SU-DHL-6 (cell line): ENCODE measurements around the gene STAG3.

Source experiments
- EZH2phosphoT487 ChIP-seq: fragments of 200-600 bp; sonication (generic), shearing (Covaris generic); conservative IDR thresholded peaks from 2 replicates; pipeline ENCODE4 v1.6.1; 2018; ENCODE audit warnings: mild to moderate bottlenecking, antibody characterized with exemption, low read length, moderate library complexity, mixed read lengths
- TF ChIP-seq, protein P1 (sequence below): fragments of 200-600 bp; sonication (generic); IDR thresholded peaks from one replicate; pipeline ENCODE4 v1.5.1; 2017; ENCODE audit warnings: antibody characterized with exemption, mild to moderate bottlenecking, low read length, moderate library complexity; ENCODE audit not compliant: insufficient read depth, poor library complexity, severe bottlenecking

DNA sequence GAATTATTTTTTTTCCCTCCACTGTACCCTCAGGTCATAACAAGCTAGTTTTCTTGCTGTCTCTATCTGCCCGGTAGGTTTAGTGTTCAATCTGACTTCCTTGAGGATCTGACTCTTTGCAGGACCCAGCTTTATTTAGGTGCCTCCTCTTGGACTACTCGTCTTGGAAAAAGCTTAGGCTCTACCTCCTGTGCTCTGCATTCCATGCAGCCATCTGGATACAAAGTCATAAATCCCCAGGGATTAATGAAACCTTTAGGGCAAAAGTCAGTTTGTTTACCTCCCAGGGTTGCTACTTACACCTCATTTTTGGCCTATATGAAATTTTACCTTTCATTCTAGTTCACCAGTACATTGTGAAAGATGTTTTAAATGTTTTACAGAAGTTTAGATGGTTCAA lies 8.0 kb downstream of the STAG3 start:
- TF ChIP-seq, protein P1, sequence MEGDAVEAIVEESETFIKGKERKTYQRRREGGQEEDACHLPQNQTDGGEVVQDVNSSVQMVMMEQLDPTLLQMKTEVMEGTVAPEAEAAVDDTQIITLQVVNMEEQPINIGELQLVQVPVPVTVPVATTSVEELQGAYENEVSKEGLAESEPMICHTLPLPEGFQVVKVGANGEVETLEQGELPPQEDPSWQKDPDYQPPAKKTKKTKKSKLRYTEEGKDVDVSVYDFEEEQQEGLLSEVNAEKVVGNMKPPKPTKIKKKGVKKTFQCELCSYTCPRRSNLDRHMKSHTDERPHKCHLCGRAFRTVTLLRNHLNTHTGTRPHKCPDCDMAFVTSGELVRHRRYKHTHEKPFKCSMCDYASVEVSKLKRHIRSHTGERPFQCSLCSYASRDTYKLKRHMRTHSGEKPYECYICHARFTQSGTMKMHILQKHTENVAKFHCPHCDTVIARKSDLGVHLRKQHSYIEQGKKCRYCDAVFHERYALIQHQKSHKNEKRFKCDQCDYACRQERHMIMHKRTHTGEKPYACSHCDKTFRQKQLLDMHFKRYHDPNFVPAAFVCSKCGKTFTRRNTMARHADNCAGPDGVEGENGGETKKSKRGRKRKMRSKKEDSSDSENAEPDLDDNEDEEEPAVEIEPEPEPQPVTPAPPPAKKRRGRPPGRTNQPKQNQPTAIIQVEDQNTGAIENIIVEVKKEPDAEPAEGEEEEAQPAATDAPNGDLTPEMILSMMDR: no peak
- no peak for TF ChIP-seq EZH2phosphoT487
